HCT116 (cell line): ENCODE data around the gene CSK. TPM values are rescaled to one million over a fixed set of nuclear protein-coding genes. Genes with fewer than 3 reads are reported as not detected.

Source experiments
- ATAC-seq: fragments of 200-7000 bp; cut with Tn5 transposase; 2 replicates; pipeline ENCODE4 v1.9.1; 2020; ENCODE audit warnings: mild to moderate bottlenecking, moderate library complexity
- BruUV-seq: library from RNA; stranded (reverse); fragments of 400-500 nt; replicated peaks from 2 replicates; lab custom pipeline; 2021; lab: Mats Ljungman, UMichigan
- CTCF ChIA-PET: fragments of 300-600 bp; sonication (Branson Sonifier 250); formaldehyde crosslinking; loops from one replicate; lab custom pipeline; 2021; ENCODE audit warnings: antibody characterized with exemption; lab: Charles Lee
- POLR2A ChIA-PET: fragments of 300-600, 350-600 bp; sonication (Branson Sonifier 250); formaldehyde crosslinking; loops from one replicate; lab custom pipeline; 2021; ENCODE audit warnings: antibody characterized with exemption; lab: Charles Lee
- RAD21 ChIA-PET, 2 experiments: fragments of 300-600 bp; sonication (Branson Sonifier 250); formaldehyde crosslinking; loops; one replicate each; lab custom pipeline; 2023; ENCODE audit warnings: low total read pairs in 2 of 2; ENCODE audit not compliant: uncharacterized antibody in 2 of 2, unreplicated experiment in 2 of 2, low non-redundant PET in 1 of 2; lab: Charles Lee
- DNase-seq: peaks from one replicate; pipeline ENCODE4 v3.0.0-alpha.2; 2010; ENCODE audit warnings: low read depth, low spot score
- H2AFZ ChIP-seq: fragments of 200-600 bp; shearing (Covaris generic), sonication (generic); 2 replicates; pipeline ENCODE4 v1.6.1; 2017; ENCODE audit warnings: low read depth, mixed run types, mixed read lengths, antibody characterized with exemption, low read length; ENCODE audit not compliant: poor library complexity, severe bottlenecking
- H3K27ac ChIP-seq: 2 replicates; pipeline ENCODE4 v1.5.1; 2012; ENCODE audit warnings: low read depth, low read length
- H3K27me3 ChIP-seq: fragments of 200-600 bp; sonication (generic); 2 replicates; pipeline ENCODE4 v1.6.1; 2016; ENCODE audit warnings: mixed run types, low read length, mixed read lengths; ENCODE audit not compliant: insufficient read depth
- H3K36me3 ChIP-seq, 2 experiments: fragments of 200-500 bp in 1 of 2; fragments of 200-600 bp in 1 of 2; sonication (Bioruptor generic) in 1 of 2; sonication (generic) in 1 of 2; 2 replicates each; pipeline versions ENCODE4 v1.5.1 to v1.6.1; 2014 to 2016; ENCODE audit warnings: low read length in 2 of 2, inconsistent platforms in 1 of 2, mixed read lengths in 1 of 2, mixed run types in 1 of 2; ENCODE audit not compliant: insufficient read depth in 2 of 2, control insufficient read depth in 1 of 2
- H3K4me1 ChIP-seq, 2 experiments: fragments of 200-600 bp in 1 of 2; sonication (generic) in 1 of 2; 2 replicates each; pipeline versions ENCODE4 v1.5.1 to v1.6.1; 2012 to 2017; ENCODE audit warnings: low read length in 2 of 2, inconsistent platforms in 1 of 2, mild to moderate bottlenecking in 1 of 2, mixed read lengths in 1 of 2, mixed run types in 1 of 2, moderate library complexity in 1 of 2; ENCODE audit not compliant: insufficient read depth in 2 of 2, control insufficient read depth in 1 of 2
- H3K4me2 ChIP-seq: fragments of 200-600 bp; sonication (generic); 2 replicates; pipeline ENCODE4 v1.6.1; 2017; ENCODE audit warnings: mixed run types, low read length, mixed read lengths
- H3K4me3 ChIP-seq, 2 experiments: fragments of 200-600 bp in 1 of 2; sonication (generic) in 1 of 2; replicated peaks in 1 of 2; 2 replicates each; pipeline ENCODE4 v1.5.1; 2011 to 2016; ENCODE audit warnings: low read length in 2 of 2, control low read depth in 1 of 2, low read depth in 1 of 2, mild to moderate bottlenecking in 1 of 2, mixed read lengths in 1 of 2, mixed run types in 1 of 2
- H3K79me2 ChIP-seq: fragments of 200-600 bp; sonication (generic); 2 replicates; pipeline ENCODE4 v1.6.1; 2017; ENCODE audit warnings: mild to moderate bottlenecking, mixed run types, low read length, moderate library complexity, mixed read lengths; ENCODE audit not compliant: insufficient read depth
- H3K9ac ChIP-seq: fragments of 200-600 bp; sonication (generic); 2 replicates; pipeline ENCODE4 v1.6.1; 2016; ENCODE audit warnings: low read length, mixed read lengths
- H3K9me2 ChIP-seq: fragments of 200-600 bp; sonication (generic), shearing (Covaris generic); 2 replicates; pipeline ENCODE4 v1.6.1; 2017; ENCODE audit warnings: mixed run types, mild to moderate bottlenecking, moderate library complexity; ENCODE audit not compliant: insufficient read depth
- H3K9me3 ChIP-seq, 2 experiments: fragments of 200-500 bp in 1 of 2; fragments of 200-600 bp in 1 of 2; sonication (Bioruptor generic) in 1 of 2; sonication (generic) in 1 of 2; 2 replicates each; pipeline ENCODE4 v1.6.1; 2014 to 2017; ENCODE audit warnings: low read length in 2 of 2, mixed read lengths in 2 of 2, inconsistent platforms in 1 of 2, low read depth in 1 of 2, mild to moderate bottlenecking in 1 of 2, mixed run types in 1 of 2, moderate library complexity in 1 of 2; ENCODE audit not compliant: control insufficient read depth in 1 of 2, insufficient read depth in 1 of 2
- H4K20me1 ChIP-seq: fragments of 200-600 bp; sonication (generic), shearing (Covaris generic); 2 replicates; pipeline ENCODE4 v1.6.1; 2017; ENCODE audit warnings: mixed run types, mild to moderate bottlenecking, moderate library complexity; ENCODE audit not compliant: insufficient read depth
- CBX3 ChIP-seq: IDR thresholded peaks from 2 replicates; pipeline ENCODE4 v1.6.1; 2012; ENCODE audit warnings: low read depth
- CEBPB ChIP-seq: IDR thresholded peaks from 2 replicates; pipeline ENCODE4 v1.6.1; 2012; ENCODE audit warnings: low read depth
- ELF1 ChIP-seq: IDR thresholded peaks from 2 replicates; pipeline ENCODE4 v1.6.1; 2012; ENCODE audit warnings: low read depth, borderline replicate concordance
- EZH2 ChIP-seq: fragments of 200-600 bp; sonication (generic); IDR thresholded peaks from 2 replicates; pipeline ENCODE4 v1.6.1; 2017; ENCODE audit warnings: antibody characterized with exemption, mixed run types
- FOSL1 ChIP-seq: IDR thresholded peaks from 2 replicates; pipeline ENCODE4 v1.6.1; 2012; ENCODE audit warnings: low read depth
- RAD21 ChIP-seq: IDR thresholded peaks from 2 replicates; pipeline ENCODE4 v1.6.1; 2012; ENCODE audit warnings: low read depth, mild to moderate bottlenecking
- SRF ChIP-seq: IDR thresholded peaks from 2 replicates; pipeline ENCODE4 v1.6.1; 2012; ENCODE audit warnings: low read depth
- TCF7L2 ChIP-seq: IDR thresholded peaks from 2 replicates; pipeline ENCODE4 v1.7.0; 2011; ENCODE audit warnings: borderline replicate concordance, inconsistent platforms; ENCODE audit not compliant: insufficient read depth, insufficient read length; ENCODE audit errors: extremely low read depth
- YY1 ChIP-seq: IDR thresholded peaks from 2 replicates; pipeline ENCODE4 v1.6.1; 2011; ENCODE audit warnings: low read length, low read depth, moderate library complexity, mild to moderate bottlenecking; ENCODE audit not compliant: insufficient replicate concordance; ENCODE audit errors: extremely low read depth
- ZFX ChIP-seq: fragments of 450-650 bp; IDR thresholded peaks from 2 replicates; pipeline ENCODE4 v1.6.1; 2017
- intact Hi-C: fragments of 100-400 bp; cut with micrococcal nuclease; formaldehyde crosslinking; loops from 2 replicates; pipeline ENCODE4 v1.10.0; 2022
- total RNA-seq: library from RNA; stranded (reverse); gene quantifications from one replicate; pipeline ENCODE4 v1.2.1, GENCODE V29; 2021; ENCODE audit not compliant: unreplicated experiment
- TF ChIP-seq, protein P1 (sequence below): IDR thresholded peaks from 2 replicates; pipeline ENCODE4 v1.6.1; 2012
- TF ChIP-seq, protein P2 (sequence below): IDR thresholded peaks from 2 replicates; pipeline ENCODE4 v1.6.1; 2011; ENCODE audit warnings: mild to moderate bottlenecking, low read length, moderate library complexity; ENCODE audit not compliant: insufficient replicate concordance; ENCODE audit errors: extremely low read depth
- TF ChIP-seq, protein P3 (sequence below), 3 experiments: fragments of 200-600 bp in 1 of 3; sonication (generic) in 1 of 3; IDR thresholded peaks in 2 of 3; conservative IDR thresholded peaks in 1 of 3; 2 replicates each; pipeline ENCODE4 v1.5.1; 2012 to 2017; ENCODE audit warnings: low read depth in 2 of 3, low read length in 2 of 3, antibody characterized with exemption in 1 of 3, borderline replicate concordance in 1 of 3, control low read depth in 1 of 3, mild to moderate bottlenecking in 1 of 3, mixed read lengths in 1 of 3, mixed run types in 1 of 3, moderate library complexity in 1 of 3; ENCODE audit not compliant: insufficient read depth in 1 of 3

CSK gene
- total RNA-seq, 1 experiment from 2014 or later, result 72.2 TPM

DNA sequence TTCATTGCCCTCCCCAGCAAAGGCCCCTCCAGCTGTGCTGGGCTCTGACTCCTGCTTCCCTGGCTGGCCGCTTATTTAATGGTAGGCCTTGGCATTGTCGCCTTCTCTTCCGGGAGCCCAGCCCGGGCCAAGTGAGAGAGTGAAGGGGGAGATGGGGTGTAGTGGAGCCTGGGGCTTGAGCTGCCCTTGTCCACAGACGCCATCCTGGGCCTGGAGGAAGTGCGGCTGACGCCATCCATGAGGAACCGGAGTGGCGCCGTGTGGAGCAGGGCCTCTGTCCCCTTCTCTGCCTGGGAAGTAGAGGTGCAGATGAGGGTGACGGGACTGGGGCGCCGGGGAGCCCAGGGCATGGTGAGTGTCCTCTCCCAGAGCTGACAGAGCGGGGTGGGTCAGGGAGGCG is 34.1 kb downstream of the CSK start:
- no peak overlapping the region for H3K27ac ChIP-seq
- no peaks in the 10 kb centered on the region for H3K79me2 ChIP-seq
- H3K9ac ChIP-seq, result no peak overlapping the region
- TF ChIP-seq TCF7L2 (no peak), ZFX (no peak), CBX3 (no peak), FOSL1 (no peak), RAD21 (no peak), ELF1 (no peak), SRF (no peak), CEBPB (no peak)
- TF ChIP-seq, protein P1, sequence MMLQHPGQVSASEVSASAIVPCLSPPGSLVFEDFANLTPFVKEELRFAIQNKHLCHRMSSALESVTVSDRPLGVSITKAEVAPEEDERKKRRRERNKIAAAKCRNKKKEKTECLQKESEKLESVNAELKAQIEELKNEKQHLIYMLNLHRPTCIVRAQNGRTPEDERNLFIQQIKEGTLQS, result no peak
- no peak overlapping the region for H3K4me3 ChIP-seq
- H3K36me3 ChIP-seq, result no peaks in the 10 kb centered on the region
- no peaks in the 10 kb centered on the region for H3K9me2 ChIP-seq
- peaks cover 20 to 43% of the 10 kb centered on the region in 2 experiments for H3K4me1 ChIP-seq
- no peaks in the 10 kb centered on the region for H4K20me1 ChIP-seq
- ChIA-PET CTCF (no interaction called here), RAD21 (no interaction called here), POLR2A (no interaction called here)
- no TSS peak for BruUV-seq
- intact Hi-C loops, result no loop called here
- H3K9me3 ChIP-seq, result no peaks in the 10 kb centered on the region
- H3K4me2 ChIP-seq, result no peak overlapping the region
- ATAC-seq (no peak), DNase-seq (no peak)
- no peaks in the 10 kb centered on the region for H3K27me3 ChIP-seq
- H2AFZ ChIP-seq, result no peak overlapping the region

DNA sequence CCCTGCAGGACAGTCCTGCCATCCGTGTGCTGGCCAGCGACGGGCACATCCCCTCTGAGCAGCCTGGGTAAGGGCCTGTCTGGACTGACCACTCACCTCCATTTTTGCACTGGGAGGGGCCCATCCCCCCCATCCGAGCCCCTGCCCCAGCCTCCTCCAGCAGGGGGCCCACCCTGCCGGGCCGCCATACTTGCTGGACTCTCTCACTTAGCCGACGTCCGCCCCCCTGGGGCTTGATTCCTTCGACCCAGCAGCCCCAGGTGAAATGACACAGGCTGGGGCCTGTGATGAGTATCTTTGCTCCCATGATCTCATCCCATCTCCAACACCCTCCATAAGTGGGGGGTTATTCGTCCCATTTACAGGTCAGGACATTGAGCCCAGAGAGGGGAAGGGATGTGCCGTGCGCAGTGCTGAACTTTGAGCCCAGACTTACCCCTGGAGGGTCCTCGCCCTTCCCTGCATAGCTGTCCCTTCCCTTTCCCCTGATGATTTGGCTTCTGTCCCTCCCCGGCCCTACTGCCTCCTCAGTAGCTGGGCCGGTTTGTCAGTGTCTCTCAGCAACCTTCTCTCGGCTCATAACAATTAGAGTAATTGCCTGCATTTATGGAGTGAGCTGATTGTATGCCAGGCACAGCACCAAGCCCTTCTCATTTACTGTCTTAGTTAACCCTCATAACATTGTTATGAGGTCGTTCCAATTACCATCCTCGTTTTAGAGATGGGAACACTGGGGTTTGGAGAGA is 34.9 kb downstream of the CSK start:
- Histone ChIP-seq H3K4me2 (no peak overlapping the region), H2AFZ (no peak overlapping the region), H3K79me2 (no peaks in the 10 kb centered on the region), H4K20me1 (no peaks in the 10 kb centered on the region), H3K4me1 (peaks cover 20 to 43% of the 10 kb centered on the region in 2 experiments), H3K9ac (no peak overlapping the region), H3K4me3 (no peak overlapping the region), H3K27me3 (no peaks in the 10 kb centered on the region), H3K36me3 (no peaks in the 10 kb centered on the region), H3K27ac (no peak overlapping the region), H3K9me3 (no peaks in the 10 kb centered on the region), H3K9me2 (no peaks in the 10 kb centered on the region)
- no peak for TF ChIP-seq RAD21
- no peak for TF ChIP-seq YY1
- no peak for TF ChIP-seq EZH2
- TF ChIP-seq, protein P1, result no peak
- no peak for TF ChIP-seq SRF
- TF ChIP-seq CBX3, result no peak
- no peak for TF ChIP-seq TCF7L2
- TF ChIP-seq, protein P2, sequence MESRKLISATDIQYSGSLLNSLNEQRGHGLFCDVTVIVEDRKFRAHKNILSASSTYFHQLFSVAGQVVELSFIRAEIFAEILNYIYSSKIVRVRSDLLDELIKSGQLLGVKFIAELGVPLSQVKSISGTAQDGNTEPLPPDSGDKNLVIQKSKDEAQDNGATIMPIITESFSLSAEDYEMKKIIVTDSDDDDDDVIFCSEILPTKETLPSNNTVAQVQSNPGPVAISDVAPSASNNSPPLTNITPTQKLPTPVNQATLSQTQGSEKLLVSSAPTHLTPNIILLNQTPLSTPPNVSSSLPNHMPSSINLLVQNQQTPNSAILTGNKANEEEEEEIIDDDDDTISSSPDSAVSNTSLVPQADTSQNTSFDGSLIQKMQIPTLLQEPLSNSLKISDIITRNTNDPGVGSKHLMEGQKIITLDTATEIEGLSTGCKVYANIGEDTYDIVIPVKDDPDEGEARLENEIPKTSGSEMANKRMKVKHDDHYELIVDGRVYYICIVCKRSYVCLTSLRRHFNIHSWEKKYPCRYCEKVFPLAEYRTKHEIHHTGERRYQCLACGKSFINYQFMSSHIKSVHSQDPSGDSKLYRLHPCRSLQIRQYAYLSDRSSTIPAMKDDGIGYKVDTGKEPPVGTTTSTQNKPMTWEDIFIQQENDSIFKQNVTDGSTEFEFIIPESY, result no peak
- TF ChIP-seq, protein P3, sequence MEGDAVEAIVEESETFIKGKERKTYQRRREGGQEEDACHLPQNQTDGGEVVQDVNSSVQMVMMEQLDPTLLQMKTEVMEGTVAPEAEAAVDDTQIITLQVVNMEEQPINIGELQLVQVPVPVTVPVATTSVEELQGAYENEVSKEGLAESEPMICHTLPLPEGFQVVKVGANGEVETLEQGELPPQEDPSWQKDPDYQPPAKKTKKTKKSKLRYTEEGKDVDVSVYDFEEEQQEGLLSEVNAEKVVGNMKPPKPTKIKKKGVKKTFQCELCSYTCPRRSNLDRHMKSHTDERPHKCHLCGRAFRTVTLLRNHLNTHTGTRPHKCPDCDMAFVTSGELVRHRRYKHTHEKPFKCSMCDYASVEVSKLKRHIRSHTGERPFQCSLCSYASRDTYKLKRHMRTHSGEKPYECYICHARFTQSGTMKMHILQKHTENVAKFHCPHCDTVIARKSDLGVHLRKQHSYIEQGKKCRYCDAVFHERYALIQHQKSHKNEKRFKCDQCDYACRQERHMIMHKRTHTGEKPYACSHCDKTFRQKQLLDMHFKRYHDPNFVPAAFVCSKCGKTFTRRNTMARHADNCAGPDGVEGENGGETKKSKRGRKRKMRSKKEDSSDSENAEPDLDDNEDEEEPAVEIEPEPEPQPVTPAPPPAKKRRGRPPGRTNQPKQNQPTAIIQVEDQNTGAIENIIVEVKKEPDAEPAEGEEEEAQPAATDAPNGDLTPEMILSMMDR (IDR thresholded peaks at IDR 0.05 in 2 of 3, conservative IDR thresholded peaks at IDR 0.05 in 1 of 3; ENCODE audit: borderline replicate concordance in 1 of 3, insufficient read depth in 1 of 3, low read depth in 2 of 3, low read length in 2 of 3), result no peak
- no TSS peak for BruUV-seq
- DNase-seq (no peak), ATAC-seq (no peak)
- intact Hi-C loops, result no loop called here
- ChIA-PET CTCF (no interaction called here), RAD21 (interaction anchor here in 1 of 2 experiments (0.5 kb wide), 1 partner anchor 133 kb away, joined by 3 read pairs; no protein-coding TSS in a partner anchor), POLR2A (no interaction called here)
